HG03135 (cell line): ENCODE results near the gene BSDC1.

Experiments used
- ATAC-seq: cut with Tn5 transposase; IDR thresholded peaks from one replicate; pipeline ENCODE4 v1.9.1; 2021; ENCODE audit warnings: mild to moderate bottlenecking, moderate library complexity; ENCODE audit not compliant: unreplicated experiment

The BSDC1 gene

DNA sequence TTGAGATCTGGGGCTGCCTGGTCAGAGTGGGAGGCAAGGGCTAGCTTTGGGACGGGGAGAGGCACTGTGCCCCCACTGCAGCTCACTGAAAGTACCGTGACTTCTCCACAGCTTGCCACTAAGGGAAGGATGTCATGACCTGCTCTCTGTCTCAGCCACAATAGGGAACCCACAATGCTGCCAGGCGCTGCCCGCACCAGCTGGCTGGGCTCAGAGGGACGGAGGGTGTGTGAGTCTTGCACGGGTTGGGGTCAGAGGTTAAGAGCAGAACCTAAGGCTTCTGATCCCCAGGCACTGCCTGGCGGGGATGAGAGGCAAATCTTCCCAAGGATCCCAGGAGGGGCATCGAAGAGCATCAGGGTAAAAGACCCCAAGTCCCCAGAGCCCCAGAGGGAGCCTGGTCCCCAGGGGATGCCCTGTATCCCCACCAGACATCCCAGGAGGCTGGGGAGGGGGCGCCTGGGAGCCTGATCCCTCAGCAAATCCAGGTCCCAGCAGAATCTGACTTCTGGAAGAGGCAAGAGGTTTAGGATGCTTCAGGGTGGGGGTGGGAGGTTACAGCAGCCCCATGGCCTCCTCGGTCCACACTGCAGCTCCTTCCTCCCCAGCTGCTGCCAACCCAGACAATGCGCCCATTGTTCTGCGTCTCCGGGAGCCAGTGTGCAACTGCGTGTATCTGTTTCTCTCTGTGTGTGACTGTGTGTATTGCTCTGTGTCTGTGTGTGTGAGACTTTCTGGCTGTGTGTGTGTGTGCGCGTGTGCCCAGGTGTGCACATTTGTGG, 56.2 kb downstream of the BSDC1 start:
- ATAC-seq: no peak

DNA sequence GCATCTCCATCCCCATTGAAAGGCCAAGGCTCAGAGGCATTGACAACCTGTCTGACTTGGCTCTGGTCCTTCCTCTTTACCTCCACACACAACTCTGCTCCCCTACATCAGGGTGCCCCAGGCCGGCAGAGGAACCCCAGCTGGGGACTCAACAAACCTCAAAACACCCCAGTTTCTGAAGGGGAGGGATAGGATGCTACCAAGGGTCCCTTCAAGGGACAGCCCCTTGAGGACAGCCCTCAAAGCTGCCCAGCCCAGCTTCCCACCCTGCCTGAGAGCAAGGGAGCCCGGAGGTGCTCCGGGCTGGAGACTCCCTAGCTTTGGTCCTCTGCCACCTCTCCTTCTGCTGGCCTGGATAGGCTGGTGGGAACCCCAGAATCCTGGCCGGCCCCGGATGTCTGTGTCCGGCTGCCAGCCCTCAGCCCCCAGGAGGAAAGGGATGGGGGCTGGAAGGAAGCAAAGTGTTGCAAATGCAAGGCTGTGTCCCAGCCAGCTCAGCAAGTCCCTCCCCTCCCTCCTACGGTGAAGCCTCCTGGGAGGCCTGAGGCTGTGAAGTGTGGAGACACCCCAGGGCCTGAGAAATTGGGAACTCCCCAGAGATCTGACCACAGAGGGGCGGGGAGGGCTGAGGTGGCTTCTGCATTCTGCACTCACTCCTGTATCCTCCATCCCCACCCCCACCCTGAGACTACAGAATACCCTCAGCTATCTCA, 57.1 kb downstream of the BSDC1 start:
- no peak for ATAC-seq

DNA sequence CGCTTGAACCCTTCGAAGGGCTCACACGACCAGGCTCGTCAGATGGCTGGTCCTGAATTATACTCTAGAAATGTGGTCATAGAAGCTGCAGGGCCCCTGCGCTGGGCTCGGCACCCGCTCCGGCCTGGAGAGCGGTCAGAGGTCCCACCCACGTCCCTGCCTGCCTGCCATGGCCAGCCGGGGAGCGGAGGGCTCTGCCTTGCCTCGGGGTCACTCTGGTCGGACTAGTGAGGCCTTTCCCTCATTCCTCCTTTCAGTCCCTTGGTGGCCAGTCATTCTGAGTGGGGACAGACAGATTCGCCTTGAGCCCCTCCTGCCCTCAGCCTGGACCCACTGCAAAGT, 57.7 kb downstream of the BSDC1 start:
- ATAC-seq: no peak

DNA sequence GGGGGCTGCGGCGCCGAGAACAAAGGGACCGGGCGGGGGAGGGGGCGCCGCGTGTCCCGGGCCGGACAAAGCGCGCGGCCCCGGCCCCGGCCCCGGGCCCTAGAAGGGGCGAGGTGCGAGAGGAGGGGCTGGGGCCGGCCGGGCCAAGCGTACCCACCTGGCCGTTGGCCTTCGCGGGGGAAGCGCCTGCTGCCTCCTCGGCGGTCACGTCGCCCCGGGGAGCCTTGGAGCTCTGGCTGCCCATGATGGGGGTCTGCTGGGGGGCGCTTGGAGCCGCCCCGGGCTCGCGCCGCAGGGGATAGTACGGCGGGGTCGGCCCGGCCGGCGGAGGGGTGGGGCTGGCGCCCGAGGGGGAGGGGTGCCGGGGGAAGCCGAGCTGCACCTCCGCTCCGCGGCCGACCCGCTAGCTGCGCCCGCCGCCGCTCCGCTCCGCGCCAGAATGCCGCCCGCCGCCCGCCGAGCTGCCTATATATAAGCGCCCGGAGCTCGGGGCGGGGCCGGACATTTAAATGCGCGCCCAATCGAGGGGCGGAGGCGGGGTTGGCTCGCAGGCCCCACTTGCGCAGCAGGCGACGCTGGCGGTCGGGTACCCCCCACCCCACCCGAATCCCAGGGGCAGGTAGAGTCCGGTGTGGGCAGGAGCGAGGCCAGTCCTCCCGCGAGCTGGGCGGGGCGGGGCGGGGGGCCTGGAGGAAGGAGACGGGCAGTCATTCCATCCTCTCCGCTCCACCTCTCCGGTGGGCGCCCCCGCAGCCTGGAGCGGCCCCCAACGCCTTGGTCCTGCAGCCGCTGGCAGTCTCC, 58.3 kb downstream of the BSDC1 start, which contains the start of gene MARCKSL1:
Gene MARCKSL1, minus strand, starts transcription at position 444 of the 801 bp plus-strand sequence. Its CDS starts 200 bp downstream, at position 244.
- ATAC-seq: peak; percentile 47

DNA sequence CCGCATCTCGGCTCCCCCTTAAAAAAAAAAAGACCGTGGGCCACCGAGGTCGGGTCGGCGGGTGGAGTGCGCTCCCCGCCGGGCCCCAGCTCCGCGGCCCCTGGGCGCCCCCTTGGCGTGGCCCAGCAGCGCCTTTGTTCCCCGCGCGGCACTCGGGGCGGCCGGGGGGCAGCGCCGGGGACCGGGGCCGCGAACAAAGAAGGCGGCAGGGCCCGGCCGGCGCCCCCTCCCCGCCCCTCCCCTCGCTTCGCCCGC, 58.8 kb downstream of the BSDC1 start:
- ATAC-seq: no peak

DNA sequence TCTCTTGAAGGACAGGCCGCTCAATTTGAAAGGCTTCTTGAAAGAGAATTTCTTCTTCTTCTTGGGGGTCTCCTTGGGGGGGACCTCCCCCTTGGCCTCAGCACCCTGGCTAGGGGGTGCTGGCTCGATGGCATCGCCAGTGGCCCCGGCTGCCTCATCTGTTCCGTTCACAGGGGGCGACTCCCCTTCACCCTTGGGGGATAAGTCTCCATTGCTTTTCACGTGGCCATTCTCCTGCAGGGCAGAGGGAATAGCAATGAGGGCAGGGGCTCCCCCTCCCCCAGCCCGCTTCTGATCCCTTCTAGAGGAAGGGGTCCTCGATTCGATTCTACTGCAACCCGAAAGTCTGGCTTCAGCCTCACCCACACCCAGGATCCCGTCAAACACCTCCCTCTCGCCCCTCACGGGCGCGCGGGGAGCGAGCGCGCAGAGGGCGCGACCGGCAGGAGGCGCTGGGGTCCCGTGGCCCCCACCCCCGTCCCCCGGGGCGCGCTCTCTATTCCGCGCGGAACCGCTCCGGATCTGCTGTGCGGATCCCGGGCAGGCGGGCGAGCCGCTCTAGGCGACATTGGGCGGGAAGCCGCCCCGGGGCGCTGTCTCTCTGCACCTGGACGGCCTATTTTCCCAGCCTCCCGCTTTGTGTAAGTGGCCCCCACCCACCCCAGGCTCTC, 59.2 kb downstream of the BSDC1 start:
- no peak for ATAC-seq

DNA sequence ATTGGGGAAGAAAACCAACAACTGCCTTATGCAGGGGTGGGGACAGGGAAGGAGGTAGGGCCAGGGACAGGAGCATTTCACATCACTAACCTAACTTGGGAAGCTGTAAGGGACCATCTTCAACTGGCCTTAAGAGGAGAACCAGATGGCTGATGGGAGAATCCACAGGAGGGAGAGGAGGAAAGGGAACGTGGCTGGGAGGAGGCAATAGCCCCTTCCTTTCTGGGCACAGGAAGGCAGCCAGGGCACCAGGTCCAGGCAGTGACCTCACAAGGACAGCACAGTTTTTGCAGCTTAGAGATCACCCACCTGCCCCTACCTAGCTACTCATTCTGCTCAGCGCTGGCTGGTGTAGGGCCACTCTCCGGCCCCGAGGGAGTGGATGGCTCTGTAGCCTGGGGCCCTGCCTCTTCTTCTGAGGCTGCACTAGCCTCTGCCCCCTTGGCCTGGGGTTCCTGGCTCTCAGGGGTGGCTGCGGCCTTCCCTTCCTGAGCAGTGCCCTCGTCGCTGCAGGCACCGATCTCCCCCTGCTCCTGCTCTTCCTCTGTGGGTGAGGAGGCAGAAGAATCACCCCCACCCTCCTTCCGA, 59.9 kb downstream of the BSDC1 start:
- no peak for ATAC-seq

DNA sequence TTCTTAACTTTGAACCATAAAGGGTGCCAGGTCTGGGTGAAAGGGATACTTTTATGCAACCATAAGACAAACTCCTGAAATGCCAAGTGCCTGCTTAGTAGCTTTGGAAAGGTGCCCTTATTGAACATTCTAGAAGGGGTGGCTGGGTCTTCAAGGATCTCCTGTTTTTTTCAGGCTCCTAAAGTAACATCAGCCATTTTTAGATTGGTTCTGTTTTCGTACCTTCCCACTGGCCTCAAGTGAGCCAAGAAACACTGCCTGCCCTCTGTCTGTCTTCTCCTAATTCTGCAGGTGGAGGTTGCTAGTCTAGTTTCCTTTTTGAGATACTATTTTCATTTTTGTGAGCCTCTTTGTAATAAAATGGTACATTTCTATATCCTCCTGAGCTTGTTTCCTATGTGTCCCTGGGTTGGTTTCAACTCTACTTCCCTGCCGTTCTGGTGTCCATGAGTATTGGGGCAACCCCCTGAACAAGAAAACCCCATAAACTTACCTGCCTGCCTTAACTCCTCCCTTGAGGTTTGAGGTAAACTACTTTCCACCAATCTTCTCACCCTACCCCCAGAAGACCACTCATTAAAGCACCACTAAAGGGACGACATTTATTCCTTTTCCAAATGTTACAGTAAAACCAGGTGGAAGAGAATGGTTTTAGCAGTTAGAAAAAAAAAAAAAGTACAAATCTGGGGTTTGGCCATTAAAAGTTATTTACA, 60.8 kb downstream of the BSDC1 start:
- no peak for ATAC-seq

DNA sequence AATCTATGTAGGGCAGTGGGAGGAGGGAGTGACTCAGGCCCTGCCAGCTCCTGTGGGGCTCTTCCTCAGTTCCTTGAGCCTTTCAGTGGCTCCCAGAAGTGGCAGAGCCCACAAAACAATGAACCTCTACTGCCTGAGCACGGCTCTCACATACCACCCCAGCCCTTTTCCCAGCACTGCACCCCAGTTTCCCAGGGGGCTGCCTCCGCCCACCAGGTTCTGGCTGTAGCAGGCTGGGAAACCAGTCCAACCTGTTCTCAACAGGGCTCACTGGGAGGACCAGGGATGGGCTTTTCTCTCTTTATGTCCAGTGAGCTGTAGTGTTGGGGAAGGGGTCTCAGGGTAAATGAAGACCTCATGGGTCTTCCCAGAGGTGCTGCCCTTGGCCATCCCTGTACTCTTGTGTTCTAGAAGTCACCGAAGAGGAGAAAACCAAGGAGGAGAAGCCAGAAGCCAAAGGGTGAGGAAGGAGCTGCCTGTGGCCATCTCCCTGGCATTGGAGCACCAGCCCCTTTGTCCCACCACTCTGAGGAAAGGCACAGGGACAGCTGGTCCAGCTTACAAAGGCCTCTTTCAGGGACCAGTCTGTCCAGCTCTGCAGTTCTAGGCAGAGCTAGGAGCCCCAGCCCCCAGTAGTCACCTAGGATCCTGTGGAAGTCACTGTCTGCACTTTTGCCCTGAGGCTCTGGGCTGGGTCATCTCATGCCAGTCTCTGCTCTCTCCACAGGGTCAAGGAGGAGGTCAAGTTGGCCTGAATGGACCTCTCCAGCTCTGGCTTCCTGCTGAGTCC, 61.8 kb downstream of the BSDC1 start:
- ATAC-seq: no peak

DNA sequence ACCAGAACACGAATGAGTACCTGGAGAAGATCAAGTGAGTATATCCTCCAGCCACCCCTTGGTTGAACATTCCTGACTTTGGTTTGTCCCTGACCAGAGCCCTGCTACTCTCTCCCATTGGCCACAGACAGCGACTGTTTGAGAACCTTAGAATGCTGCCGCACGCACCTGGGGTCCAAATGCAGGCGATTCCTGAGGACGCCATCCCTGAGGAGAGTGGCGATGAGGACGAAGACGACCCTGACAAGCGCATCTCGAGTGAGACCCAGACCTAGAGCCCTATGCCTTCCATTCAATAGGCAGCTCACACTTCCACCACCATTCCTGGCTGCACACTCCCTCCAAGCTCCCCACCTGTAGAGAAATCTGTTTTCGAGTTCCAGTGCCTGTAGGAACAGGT, 62.7 kb downstream of the BSDC1 start:
- ATAC-seq: no peak

DNA sequence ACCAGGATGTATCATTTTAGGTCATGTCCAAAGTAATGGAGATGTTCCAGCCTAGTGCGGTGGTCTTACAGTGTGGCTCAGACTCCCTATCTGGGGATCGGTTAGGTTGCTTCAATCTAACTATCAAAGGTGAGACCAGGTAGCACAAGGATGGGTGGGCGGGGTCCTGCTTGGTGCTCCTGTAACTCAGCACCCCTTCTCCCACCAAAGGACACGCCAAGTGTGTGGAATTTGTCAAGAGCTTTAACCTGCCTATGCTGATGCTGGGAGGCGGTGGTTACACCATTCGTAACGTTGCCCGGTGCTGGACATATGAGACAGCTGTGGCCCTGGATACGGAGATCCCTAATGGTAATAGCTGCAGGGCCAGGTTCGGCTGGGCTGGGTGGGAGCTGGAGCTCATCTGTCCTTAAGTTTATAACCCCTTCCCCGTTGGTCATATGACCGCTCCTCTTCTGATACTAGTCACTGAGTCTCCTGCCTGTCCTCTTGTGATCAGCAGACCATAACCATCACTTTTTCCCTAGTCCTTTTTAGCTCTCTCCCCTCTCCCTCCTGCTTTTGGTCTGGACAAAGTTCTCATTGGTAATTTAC, 63.6 kb downstream of the BSDC1 start:
- no peak for ATAC-seq

DNA sequence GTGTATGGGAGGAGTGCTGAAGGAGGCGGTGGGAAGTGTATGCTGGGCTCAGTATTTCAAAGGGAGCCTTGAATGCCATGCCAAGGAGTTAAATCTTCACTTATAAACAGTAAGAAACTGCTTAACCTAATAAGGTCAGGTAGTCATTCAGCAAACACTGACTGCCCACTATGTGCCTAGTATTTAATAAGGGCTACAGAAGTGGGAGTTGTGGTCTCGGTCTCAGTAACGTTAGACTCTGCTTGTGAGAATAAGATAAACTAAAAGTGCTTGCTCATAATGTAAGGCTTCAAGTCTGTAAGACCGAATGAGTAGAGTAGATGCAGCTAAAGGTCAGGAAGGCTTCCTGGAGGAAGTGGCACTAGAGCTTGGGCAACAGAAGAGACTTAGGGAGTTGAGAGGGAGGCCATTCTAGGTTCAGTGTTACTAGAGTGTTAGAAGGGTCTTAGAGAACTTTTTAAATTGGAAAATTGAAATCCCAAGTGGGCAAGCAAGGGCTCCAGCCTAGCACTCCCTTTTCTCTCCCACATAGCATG, 64.2 kb downstream of the BSDC1 start:
- ATAC-seq: no peak

DNA sequence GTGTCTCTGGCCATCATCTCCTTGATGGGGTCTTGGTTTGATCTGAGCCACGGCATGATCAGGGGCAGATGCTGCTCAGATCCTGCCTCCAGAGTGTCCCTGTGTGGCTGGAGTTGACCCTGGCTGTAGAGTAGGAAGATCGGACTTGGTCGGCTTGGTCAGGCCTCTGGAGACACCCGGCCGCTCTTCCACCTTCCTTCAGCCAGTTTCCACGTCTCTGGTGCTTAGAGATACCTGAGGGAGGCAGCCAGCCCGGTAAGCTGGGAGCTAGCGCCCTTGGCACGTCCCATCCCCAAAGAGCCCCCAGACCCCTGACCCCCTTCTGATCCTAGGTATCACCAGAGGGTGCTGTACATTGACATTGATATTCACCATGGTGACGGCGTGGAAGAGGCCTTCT, 67.0 kb downstream of the BSDC1 start:
- ATAC-seq: no peak

DNA sequence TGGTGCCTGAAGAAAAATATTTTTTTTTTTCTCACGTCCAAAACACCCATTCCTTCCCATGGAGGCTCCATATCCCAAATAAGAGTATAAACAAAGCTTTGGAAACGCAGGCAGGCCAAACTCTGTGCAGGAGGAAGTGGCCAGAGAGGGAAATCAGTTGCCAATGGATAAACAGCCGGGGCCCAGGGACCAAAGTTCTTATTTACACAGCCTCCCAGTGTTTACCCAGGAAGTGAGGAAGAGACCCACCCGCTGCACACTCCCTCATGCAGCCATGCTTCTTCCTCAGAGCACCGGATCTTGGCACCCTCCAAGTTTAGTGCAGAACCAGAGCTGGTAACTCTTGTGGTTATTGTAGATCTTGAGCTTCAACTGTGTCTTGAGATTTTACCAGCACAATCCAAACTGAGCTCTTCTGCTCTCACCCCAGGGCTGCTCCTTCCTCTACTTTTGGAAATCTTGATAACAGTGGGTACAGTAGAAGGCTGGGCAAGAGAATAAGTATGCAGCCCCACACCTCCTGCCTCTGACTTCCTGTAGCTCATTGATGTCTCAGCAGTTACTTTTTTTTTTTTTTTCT, 72.4 kb downstream of the BSDC1 start:
- no peak for ATAC-seq

DNA sequence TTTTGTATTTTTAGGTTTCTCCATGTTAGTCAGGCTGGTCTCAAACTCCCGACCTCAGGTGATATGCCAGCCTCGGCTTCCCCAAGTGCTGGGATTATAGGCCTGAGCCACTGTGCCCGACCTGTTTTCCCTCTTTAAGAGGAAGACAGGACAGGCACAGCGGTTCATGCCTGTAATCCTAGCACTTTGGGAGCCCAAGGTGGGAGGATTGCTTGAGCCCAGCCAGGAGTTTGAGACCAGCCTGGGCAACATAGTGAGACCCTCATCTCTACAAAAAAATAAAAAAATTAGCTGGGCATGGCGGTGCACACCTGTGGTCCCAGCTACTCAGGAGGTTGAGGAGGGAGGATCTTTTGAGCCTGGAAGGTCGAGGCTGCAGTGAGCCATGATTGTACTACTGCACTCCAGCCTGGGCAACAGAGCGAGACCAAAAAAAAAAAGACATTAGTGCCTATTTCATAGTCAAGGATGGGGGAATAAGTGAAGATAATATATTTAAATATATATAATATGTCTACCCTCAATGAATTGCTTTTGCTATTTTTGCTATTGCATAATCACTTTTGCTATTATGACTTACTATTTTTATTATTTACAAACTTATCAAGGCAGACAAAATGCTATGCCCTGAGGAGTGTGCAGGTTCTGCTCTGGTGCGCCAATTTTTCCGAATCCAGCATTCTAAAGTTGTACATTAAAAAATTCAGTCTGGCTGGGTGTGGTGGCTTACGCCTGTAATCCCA, 75.9 kb downstream of the BSDC1 start:
- no peak for ATAC-seq

DNA sequence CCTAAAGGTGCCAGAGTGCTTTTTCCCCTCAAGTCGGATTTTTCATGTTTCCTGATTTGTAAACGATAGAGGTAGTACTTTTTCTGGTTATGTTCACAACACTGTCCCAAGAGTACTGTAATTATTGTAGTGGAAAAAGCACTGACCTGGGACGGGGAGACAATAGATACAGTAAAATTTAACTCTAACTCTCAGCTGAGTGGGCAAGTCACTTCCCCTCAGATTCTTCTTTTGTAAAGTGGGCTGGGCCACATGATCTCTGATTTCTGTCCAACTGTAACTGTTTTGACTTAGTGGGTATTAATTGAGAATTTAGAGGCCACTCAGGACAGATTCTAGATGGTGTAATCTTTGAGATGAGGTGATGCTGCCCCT, 77.4 kb downstream of the BSDC1 start:
- ATAC-seq: no peak
